OCI-LY7 (cell line): ENCODE data around the gene DCTN5. TPM values are rescaled to one million over a fixed set of nuclear protein-coding genes. Genes with fewer than 3 reads are reported as not detected.

ENCODE experiments used
- BruUV-seq: library from RNA; stranded (reverse); fragments of 400-500 nt; replicated peaks from 2 replicates; lab custom pipeline; 2021; lab: Mats Ljungman, UMichigan
- CTCF ChIA-PET: fragments of 300-600 bp; sonication (Branson Sonifier 250); formaldehyde crosslinking; loops from one replicate; lab custom pipeline; 2022; ENCODE audit warnings: antibody characterized with exemption; ENCODE audit not compliant: unreplicated experiment; lab: Charles Lee
- POLR2A ChIA-PET: fragments of 300-600 bp; sonication (Branson Sonifier 250); formaldehyde crosslinking; loops from one replicate; lab custom pipeline; 2022; ENCODE audit warnings: antibody characterized with exemption; lab: Charles Lee
- DNase-seq: peaks from one replicate; pipeline ENCODE4 v3.0.0-alpha.2; 2015; ENCODE audit warnings: low spot score
- H2AFZ ChIP-seq: fragments of 200-600 bp; sonication (generic), shearing (Covaris generic); 2 replicates; pipeline ENCODE4 v1.6.1; 2014; ENCODE audit warnings: mild to moderate bottlenecking, antibody characterized with exemption, low read length, moderate library complexity
- H3K27ac ChIP-seq: fragments of 200-600 bp; sonication (generic); 2 replicates; pipeline ENCODE4 v1.5.1; 2014; ENCODE audit warnings: mixed run types, low read depth, mild to moderate bottlenecking, moderate library complexity, low read length, inconsistent platforms; ENCODE audit not compliant: poor library complexity, severe bottlenecking
- H3K36me3 ChIP-seq: fragments of 200-600 bp; sonication (generic); 2 replicates; pipeline ENCODE4 v1.6.1; 2014; ENCODE audit warnings: mild to moderate bottlenecking, antibody characterized with exemption, low read length, moderate library complexity, mixed read lengths; ENCODE audit not compliant: insufficient read depth
- H3K4me1 ChIP-seq: fragments of 200-600 bp; sonication (generic); 2 replicates; pipeline ENCODE4 v1.5.1; 2014; ENCODE audit warnings: mild to moderate bottlenecking, low read length; ENCODE audit not compliant: insufficient read depth, poor library complexity, severe bottlenecking
- H3K4me2 ChIP-seq: fragments of 200-600 bp; sonication (generic); 2 replicates; pipeline ENCODE4 v1.6.1; 2014; ENCODE audit warnings: mild to moderate bottlenecking, low read length
- H3K4me3 ChIP-seq: fragments of 200-600 bp; sonication (generic); 2 replicates; pipeline ENCODE4 v1.5.1; 2014; ENCODE audit warnings: mild to moderate bottlenecking, low read depth, low read length; ENCODE audit not compliant: poor library complexity, severe bottlenecking
- H3K79me2 ChIP-seq: fragments of 200-600 bp; sonication (generic); 2 replicates; pipeline ENCODE4 v1.6.1; 2016; ENCODE audit warnings: low read depth, mild to moderate bottlenecking, low read length, moderate library complexity, mixed read lengths; ENCODE audit not compliant: insufficient read depth
- H3K9me2 ChIP-seq: fragments of 200-600 bp; sonication (generic); 2 replicates; pipeline ENCODE4 v1.6.1; 2016; ENCODE audit warnings: mild to moderate bottlenecking, low read length, mixed read lengths; ENCODE audit not compliant: insufficient read depth
- H3K9me3 ChIP-seq: fragments of 200-600 bp; sonication (generic); 2 replicates; pipeline ENCODE4 v1.6.1; 2014; ENCODE audit warnings: mild to moderate bottlenecking, mixed run types, low read length, mixed read lengths
- H4K20me1 ChIP-seq: fragments of 200-600 bp; sonication (generic); 2 replicates; pipeline ENCODE4 v1.6.1; 2014; ENCODE audit warnings: mild to moderate bottlenecking, antibody characterized with exemption, low read length, moderate library complexity, mixed read lengths; ENCODE audit not compliant: insufficient read depth
- CTCF ChIP-seq: fragments of 200-600 bp; sonication (generic); conservative IDR thresholded peaks from 2 replicates; pipeline ENCODE4 v1.5.1; 2014; ENCODE audit warnings: mild to moderate bottlenecking, antibody characterized with exemption, low read length, moderate library complexity, mixed read lengths
- EZH2phosphoT487 ChIP-seq: fragments of 200-600 bp; sonication (generic); IDR thresholded peaks from 2 replicates; pipeline ENCODE4 v1.6.1; 2018; ENCODE audit warnings: low read depth, borderline replicate concordance, mild to moderate bottlenecking, mixed run types, antibody characterized with exemption, low read length, moderate library complexity, mixed read lengths
- intact Hi-C: fragments of 100-400 bp; cut with micrococcal nuclease; formaldehyde crosslinking; loops from one replicate; pipeline ENCODE4 v1.10.0; 2022; ENCODE audit not compliant: unreplicated experiment
- total RNA-seq, 2 experiments: library from RNA; depleted of rRNA in 1 of 2; stranded (reverse); fragments of >200 nt in 1 of 2; shearing (Covaris generic) in 1 of 2; gene quantifications; 2 replicates each; pipeline ENCODE4 v1.2.3, GENCODE V29; 2014 to 2022

DCTN5 gene
- total RNA-seq, 2 experiments from 2014 or later: 37.3 to 89.6 TPM

- peaks cover 5% of the 10 kb centered on the region; the same call in 1 of the 2 replicates for H3K9me3 ChIP-seq
- H3K36me3 ChIP-seq: no peaks in the 10 kb centered on the region; the same call in 1 of the 2 replicates
- POLR2A ChIA-PET: no interaction called here
- no peak overlapping the region for H3K4me2 ChIP-seq
- no peak overlapping the region for H3K27ac ChIP-seq
- BruUV-seq: no TSS peak
- H3K79me2 ChIP-seq: no peaks in the 10 kb centered on the region
- CTCF ChIA-PET: no interaction called here
- no peaks in the 10 kb centered on the region for H3K4me1 ChIP-seq
- no peaks in the 10 kb centered on the region for H3K9me2 ChIP-seq
- no peak for DNase-seq
- no peak overlapping the region for H2AFZ ChIP-seq
- no peaks in the 10 kb centered on the region for H4K20me1 ChIP-seq
- intact Hi-C loops: no loop called here
- no peak for TF ChIP-seq EZH2phosphoT487
- TF ChIP-seq CTCF: no peak
- H3K4me3 ChIP-seq: no peak overlapping the region
These were observed 65.2 kb downstream of the DCTN5 start for GRCh38 chr16:23706439-23706838.

- Histone ChIP-seq H3K4me3 (no peak overlapping the region), H3K36me3 (no peaks in the 10 kb centered on the region), H3K4me2 (no peak overlapping the region), H4K20me1 (no peaks in the 10 kb centered on the region), H3K4me1 (no peaks in the 10 kb centered on the region), H3K9me3 (no peaks in the 10 kb centered on the region; the same call in 1 of the 2 replicates), H3K27ac (no peak overlapping the region), H2AFZ (no peak overlapping the region), H3K9me2 (no peaks in the 10 kb centered on the region), H3K79me2 (no peaks in the 10 kb centered on the region)
- TF ChIP-seq EZH2phosphoT487 (no peak), CTCF (no peak)
- DNase-seq: no peak
- POLR2A ChIA-PET: no interaction called here
- intact Hi-C loops: no loop called here
- CTCF ChIA-PET: no interaction called here
- no TSS peak for BruUV-seq
These were observed 68.3 kb downstream of the DCTN5 start for GRCh38 chr16:23709536-23709935.

GRCh38 chr16:23710008-23710407 lies 68.7 kb downstream of the DCTN5 start:
- Histone ChIP-seq H3K9me2 (no peaks in the 10 kb centered on the region), H3K79me2 (no peaks in the 10 kb centered on the region), H3K4me3 (no peak overlapping the region), H3K4me2 (no peak overlapping the region), H3K9me3 (no peaks in the 10 kb centered on the region; the same call in 1 of the 2 replicates), H3K4me1 (no peaks in the 10 kb centered on the region), H4K20me1 (no peaks in the 10 kb centered on the region), H3K27ac (no peak overlapping the region), H2AFZ (no peak overlapping the region), H3K36me3 (no peaks in the 10 kb centered on the region)
- BruUV-seq: no TSS peak
- DNase-seq: no peak
- CTCF ChIA-PET: no interaction called here
- intact Hi-C loops: no loop called here
- TF ChIP-seq CTCF (no peak), EZH2phosphoT487 (no peak)
- POLR2A ChIA-PET: no interaction called here
